Thyroid gland (tissue), 4 donors: ENCODE data around the gene MKRN3.

Source experiments
- POLR2A ChIP-seq, 2 donors: fragments of 450-650 bp; IDR thresholded peaks; one replicate each; pipeline ENCODE4 v1.6.1; 2017; ENCODE audit warnings: antibody characterized with exemption in 2 of 2, mild to moderate bottlenecking in 2 of 2, moderate library complexity in 1 of 2
- TF ChIP-seq, protein P1 (sequence below), 6 experiments: fragments of 200-600 bp in 3 of 6; fragments of 450-650 bp in 3 of 6; sonication (generic) in 3 of 6; IDR thresholded peaks; one replicate each; pipeline ENCODE4 v1.5.1; 2016 to 2019; ENCODE audit warnings: antibody characterized with exemption in 6 of 6, mild to moderate bottlenecking in 2 of 6, inconsistent platforms in 1 of 6, moderate library complexity in 1 of 6

DNA sequence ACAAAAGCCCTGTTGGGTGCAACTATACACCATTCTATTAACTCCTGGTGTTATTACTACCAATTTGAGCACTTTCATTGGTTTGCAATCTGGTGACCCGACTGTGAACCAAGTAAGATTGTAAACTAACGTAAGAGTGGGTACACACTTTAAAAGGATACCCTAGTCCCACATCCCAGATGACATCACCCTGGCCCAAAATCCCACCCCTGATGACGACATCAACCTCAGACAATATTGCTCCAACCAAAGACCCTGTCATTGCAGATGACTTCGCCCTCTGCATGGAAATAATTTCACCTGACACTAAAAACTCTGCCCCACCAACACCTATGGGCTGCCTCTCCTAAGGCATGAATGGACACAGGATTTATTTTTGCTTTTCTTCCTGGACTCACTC is 25.6 kb upstream of the MKRN3 start:
- TF ChIP-seq, protein P1, sequence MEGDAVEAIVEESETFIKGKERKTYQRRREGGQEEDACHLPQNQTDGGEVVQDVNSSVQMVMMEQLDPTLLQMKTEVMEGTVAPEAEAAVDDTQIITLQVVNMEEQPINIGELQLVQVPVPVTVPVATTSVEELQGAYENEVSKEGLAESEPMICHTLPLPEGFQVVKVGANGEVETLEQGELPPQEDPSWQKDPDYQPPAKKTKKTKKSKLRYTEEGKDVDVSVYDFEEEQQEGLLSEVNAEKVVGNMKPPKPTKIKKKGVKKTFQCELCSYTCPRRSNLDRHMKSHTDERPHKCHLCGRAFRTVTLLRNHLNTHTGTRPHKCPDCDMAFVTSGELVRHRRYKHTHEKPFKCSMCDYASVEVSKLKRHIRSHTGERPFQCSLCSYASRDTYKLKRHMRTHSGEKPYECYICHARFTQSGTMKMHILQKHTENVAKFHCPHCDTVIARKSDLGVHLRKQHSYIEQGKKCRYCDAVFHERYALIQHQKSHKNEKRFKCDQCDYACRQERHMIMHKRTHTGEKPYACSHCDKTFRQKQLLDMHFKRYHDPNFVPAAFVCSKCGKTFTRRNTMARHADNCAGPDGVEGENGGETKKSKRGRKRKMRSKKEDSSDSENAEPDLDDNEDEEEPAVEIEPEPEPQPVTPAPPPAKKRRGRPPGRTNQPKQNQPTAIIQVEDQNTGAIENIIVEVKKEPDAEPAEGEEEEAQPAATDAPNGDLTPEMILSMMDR (IDR thresholded peaks at IDR 0.05), result no peak
- no peak for TF ChIP-seq POLR2A (IDR thresholded peaks at IDR 0.05)
